GM19463 (cell line): ENCODE data around the gene PSTPIP1.

ENCODE experiments used
- ATAC-seq: cut with Tn5 transposase; IDR thresholded peaks from one replicate; pipeline ENCODE4 v1.9.1; 2021; ENCODE audit warnings: mild to moderate bottlenecking, moderate library complexity; ENCODE audit not compliant: unreplicated experiment

Gene PSTPIP1

DNA sequence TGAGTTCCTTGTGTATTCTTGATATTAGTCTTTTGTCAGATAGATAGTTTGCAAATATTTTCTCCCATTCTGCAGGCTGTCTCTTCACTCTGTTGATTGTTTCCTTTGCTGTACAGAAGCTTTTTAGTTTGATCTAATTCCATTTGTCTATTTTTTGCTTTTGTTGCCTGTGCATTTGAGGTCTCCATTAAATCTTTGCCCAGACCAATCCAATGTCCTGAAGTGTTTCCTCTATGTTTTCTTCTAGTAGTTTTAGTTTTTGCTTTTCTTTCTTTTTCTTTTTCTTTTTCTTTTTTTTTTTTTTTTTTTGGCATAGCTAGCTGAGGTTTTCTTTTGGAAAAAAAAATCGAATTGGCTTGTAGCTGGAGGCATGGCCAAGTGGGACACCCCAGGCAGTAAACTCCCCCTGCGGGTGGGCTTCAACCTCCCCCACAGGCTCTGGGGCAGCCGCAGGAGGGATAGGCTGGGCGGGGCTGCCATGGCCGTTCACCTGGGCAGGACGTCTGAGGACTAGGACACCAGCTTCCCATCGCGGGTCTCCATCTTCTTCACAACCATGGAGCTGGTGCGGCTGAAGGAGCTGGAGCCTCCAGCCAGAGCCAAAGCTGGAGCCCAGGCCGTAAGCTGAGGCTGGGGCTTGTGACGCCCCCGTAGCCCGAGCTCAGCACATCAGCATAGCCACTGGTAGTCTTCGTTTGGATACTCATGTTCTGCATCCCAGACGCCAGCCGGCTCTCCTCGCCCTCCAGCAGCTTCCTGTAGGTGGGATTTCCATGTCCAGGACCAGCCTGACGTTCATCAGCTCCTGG, 16.2 kb upstream of the PSTPIP1 start:
- ATAC-seq, result no peak

DNA sequence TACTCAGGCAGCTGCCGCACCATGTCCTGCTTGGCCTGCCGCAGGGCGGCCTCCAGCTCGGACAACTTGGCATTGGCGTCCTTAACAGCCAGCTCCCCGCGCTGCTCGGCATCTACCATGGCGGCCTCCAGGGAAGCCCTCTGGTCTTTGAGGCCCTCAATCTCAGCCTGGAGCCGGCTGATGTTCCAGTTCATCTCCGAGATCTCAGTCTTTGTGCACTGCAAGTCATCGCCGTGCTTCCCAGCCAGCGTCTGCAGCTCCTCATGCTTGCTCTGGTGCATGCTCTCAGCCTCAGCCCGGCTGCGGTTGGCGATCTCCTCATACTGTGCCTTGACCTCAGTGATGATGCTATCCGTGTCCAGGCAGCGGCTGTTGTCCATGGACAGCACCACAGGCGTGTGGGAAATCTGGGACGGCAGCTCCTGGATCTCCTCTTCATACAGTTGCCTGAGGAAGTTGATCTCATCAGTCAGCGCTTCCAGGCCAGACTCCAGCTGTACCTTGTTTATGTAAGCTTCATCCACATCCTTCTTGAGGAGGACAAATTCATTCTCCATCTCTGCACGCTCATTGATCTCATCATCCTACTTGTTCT, 15.5 kb upstream of the PSTPIP1 start:
- no peak for ATAC-seq

GRCh38 chr15:76979996-76980520, 14.9 kb upstream of the PSTPIP1 start:
- no peak for ATAC-seq

GRCh38 chr15:76982356-76982755, 12.6 kb upstream of the PSTPIP1 start:
- ATAC-seq, result no peak

GRCh38 chr15:76982756-76983155, 12.2 kb upstream of the PSTPIP1 start:
- ATAC-seq, result no peak

- ATAC-seq, result no peak
These were observed 11.1 kb upstream of the PSTPIP1 start for GRCh38 chr15:76983590-76984375.

DNA sequence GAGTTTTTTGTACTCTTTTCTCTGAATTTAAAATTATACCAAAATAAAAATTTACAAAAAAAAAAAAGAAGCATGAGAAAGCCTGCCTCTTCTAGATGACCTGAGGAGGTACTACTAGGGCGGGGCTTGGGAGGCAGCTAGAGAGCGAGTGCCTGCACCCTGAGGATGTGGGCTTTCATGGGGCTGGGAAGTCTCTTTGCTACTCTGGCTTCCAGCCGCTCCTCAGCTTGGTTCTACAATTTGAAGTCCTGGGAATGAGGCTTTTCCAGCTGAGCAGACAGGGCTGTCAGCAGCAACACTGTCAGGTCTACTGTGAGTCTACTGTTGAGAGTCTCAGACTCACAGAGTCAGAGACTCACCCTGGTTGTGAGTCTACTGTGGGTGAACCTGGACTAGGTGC, 8.2 kb upstream of the PSTPIP1 start:
- ATAC-seq, result no peak

GRCh38 chr15:76987276-76987675, 7.7 kb upstream of the PSTPIP1 start:
- no peak for ATAC-seq

DNA sequence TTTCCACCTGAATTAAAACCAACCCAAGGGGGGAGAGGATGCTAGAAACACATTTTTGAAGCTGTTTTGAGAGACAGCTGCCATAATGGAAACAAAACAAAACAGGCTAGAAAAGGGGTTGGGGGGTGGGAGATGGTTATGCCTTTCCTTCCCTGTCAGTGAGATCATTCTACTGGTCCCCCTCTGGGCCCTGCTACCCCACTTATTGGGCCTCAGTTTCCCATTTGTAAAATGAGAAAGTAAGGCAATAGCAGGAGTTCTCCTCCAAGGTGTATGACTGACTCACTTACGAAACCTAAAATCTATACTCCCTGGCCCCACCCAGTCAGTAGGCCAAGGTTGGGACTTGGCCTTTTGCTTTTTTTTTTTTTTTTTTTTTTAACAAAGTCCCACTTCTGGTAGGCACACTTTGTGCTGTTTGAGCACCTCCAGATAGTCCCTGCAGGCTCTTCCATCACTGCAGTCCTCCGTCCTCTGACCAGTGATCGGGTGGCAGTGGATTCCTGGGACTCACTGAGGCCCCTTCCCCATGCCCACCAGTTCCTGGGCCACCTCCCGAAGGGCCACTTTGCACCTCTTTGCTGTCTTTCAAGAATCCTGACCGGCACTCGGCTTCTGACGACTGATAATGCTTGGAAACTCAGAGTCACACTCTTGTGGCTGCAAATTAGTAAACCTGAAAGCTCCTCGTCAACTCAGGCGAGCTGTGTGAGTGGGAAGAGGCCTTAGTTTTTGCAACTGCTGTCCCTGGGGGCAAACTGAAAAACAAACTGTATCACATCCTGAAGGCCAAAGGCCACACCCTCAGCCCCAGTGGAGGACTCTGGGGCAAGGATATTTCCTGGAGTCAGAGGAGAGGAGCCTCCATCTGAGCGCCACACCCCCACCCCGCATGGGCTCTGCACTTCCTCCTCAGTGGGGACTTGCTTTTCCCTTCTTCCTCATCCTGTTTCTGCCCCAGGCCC, 6.7 kb upstream of the PSTPIP1 start:
- ATAC-seq, result peak; percentile 83

DNA sequence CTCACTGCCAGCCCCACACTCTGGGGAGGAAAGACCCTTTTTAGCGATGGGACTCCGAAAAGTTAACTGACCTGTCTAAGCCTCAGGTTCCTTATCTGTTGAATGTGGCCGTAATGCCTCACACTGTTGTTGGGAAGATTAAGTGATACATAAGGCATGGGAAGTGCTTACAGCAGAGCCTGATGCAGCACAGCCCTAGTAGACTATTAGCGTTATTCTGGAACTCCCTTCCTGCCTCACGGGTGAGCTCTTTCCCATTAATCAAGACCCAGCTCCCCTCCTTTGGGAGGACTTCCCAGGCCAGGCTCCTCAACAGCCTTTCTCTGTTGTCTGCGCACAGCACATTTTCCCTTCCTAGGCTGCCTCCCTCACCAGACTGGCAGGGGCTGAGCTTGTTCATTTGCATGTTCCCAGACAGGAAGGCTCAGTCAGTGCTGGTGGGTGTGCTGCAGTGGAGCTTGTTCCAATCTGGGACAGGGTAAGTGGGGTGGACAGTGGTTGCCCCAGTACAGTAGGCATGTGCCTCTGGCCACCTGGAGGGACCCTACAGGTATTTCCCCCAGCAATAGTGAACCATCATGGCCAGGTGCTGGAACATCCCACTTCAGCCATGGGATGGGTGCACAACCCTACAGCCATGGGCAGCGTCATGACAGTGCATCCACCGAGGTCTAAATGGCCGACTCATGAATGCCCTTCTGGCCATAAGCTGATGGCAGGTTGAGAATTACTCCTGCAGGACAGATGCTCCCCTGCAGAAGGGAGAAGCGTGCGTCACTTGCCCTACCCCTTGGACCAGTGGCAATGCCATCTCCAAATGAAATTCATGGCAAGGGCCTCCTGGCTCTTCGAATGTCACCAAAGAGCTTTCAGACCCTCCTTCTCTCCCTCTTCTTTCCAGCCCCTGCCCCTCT, 5.8 kb upstream of the PSTPIP1 start:
- no peak for ATAC-seq

GRCh38 chr15:76991048-76991447, 3.9 kb upstream of the PSTPIP1 start:
- no peak for ATAC-seq

DNA sequence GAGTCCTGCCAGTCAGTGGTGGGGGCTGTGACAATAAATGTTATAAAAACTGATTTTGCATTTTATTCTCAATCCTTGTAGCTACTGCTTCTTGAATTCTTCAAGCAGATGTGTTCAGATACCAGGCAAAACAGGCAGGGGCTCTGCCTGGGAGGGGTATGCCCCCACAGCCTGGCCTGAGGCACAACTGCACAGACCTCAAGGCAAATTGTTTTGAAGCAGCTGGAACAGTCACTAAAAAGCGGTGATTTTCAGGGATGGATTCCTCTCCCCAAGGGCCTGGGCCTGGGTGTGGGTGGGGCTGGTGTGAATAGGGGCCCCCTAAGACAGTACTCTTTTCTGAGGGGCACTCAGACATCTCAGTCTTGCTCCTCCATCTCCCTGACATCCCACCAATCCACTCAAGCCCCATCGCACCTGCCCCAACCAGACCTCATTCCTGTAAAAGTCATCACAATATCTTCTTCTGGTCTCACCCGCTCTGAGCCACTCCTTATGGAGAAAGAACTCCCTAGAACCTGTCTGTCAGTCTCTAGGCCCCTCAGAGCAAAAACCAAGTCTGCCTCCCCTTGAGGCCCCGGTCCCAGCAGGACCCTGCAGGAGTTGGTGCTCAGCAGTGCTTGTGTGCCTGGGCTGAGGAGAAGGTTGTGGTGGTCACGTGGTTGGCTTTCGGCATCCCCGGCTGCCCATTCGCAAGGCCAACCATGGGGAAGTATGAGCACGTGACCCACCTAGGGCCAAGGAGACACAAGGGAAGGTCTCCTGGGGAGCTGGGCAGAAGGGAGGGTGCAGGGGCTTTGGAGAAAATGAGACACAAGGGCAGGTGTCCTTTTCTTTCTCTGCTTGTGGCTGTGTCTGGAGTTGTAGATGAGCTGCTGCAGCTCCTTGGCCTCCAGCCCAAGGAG, 2.9 kb upstream of the PSTPIP1 start:
- ATAC-seq, result no peak

- no peak for ATAC-seq
These were observed 1.7 kb upstream of the PSTPIP1 start for GRCh38 chr15:76993114-76993725.

DNA sequence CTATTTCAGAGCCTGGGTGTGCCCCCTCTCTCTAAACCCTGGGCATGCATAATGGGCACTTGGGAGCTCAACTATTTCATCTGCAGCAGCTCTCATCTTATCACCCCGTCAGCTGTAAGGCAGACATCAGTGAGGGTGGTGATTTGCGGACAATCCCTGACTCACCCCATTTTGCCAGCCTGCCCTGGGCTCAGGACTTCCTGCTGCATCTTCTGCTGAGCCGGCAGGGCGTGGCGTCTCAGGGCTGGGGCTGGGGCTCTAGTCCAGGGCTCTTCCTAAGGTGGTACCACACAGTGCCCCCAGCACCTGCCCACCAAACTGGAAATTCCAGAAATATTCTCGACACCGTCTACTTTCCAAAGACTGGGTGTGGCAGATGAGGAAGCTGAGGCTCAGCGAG, 925 bp upstream of the PSTPIP1 start:
- no peak for ATAC-seq

- ATAC-seq, result no peak
These were observed 430 bp upstream of the PSTPIP1 start for GRCh38 chr15:76994496-76994895.

DNA sequence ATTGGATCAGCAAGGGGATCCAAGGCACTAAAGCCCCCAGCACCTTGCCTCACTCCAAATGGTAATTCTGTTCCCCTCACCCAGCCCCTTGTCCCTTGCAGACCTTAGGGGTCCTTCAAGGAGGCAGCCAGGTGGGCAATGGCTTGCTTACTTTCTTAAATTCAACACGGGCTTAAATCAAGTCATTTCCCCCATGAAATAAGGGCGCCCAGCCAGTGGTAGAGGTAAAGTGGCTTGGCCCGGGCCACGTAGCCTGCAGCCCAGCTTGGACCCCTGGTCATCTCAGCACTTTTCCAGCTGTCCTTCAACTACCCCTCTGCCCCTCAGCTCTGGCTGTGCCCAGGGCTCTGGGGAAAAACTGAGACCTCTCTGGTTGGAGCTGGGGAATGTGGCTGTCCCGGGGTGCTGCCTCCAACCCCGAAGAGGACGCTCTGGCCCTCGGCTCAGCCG, 1.2 kb downstream of the PSTPIP1 start:
- no peak for ATAC-seq

DNA sequence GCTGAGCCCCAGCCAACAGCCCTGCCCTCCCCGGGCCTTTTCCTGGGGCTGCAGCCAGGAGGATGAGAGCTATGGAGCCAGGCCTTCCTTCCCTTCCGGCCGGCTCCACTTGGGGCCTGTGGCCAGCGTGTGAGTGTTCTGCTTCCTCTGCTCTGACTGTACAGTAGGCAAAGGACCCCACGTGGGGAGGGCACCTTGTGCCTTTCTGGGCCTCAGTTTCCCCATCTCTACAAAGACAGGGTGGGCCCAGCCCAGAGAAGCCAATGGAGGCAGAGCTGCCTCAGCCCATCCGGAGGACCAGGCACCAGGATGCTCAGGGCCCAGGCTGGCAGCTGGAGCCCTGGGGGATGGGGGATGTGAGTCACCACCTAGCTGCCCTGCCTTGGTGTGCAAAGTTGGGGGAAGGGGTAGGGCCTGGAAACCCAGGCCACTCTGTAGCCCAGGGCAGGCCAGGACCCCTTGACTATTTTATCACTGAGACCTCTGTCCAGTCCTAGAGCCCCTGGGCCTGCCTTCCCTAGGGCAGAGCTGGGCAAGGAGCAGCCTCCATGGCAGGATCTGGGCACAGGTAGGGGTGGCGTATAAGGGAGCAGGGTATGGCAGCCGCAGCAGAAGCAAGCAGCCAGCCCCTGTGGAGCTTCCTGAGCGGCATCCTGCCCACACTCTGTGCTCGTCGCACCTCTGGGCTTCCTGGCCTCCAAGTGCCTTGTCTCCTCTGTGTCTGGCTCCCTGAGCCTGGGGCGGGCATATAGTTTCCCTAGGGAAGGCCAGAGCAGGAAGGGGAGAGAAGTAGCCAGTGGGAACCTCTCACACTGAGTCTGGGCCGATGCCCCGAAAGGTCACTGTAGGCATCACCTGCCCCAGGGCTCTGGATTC, 1.8 kb downstream of the PSTPIP1 start:
- no peak for ATAC-seq
